Lower leg skin (tissue), 4 donors: ENCODE results near the gene ATG7. TPM values are rescaled to one million over a fixed set of nuclear protein-coding genes. Genes with fewer than 3 reads are reported as not detected.
A peak's percentile ranks its signal among the peaks of the same experiment; 100 is the strongest.
"Not testable (repeated sequence)": the region's sequence is repeated elsewhere in the genome, so short reads cannot be mapped to it uniquely, and the experiment has no call there.

Experiments
- DNase-seq, 2 donors: peaks; one replicate each; pipeline ENCODE4 v3.0.0-alpha.2; 2019; ENCODE audit warnings: low spot score in 2 of 2
- H3K4me3 ChIP-seq: fragments of 200-600 bp; sonication (generic); 2 replicates; pipeline ENCODE4 v1.5.1; 2017; ENCODE audit warnings: mild to moderate bottlenecking, low read depth; ENCODE audit not compliant: poor library complexity, severe bottlenecking
- CTCF ChIP-seq, 3 donors: fragments of 450-650 bp; IDR thresholded peaks; one replicate each; pipeline ENCODE4 v1.5.1; 2016; ENCODE audit warnings: antibody characterized with exemption in 3 of 3, mild to moderate bottlenecking in 3 of 3, moderate library complexity in 2 of 3
- POLR2A ChIP-seq, 2 donors: fragments of 450-650 bp; IDR thresholded peaks; one replicate each; pipeline ENCODE4 v1.6.1; 2016 to 2017; ENCODE audit warnings: antibody characterized with exemption in 2 of 2, mild to moderate bottlenecking in 1 of 2, moderate library complexity in 1 of 2
- WGBS, 2 donors: methylation state at CpG; one replicate each; pipeline ENCODE4 v1.1.5; 2018; 5-methylcytosine and 5-hydroxymethylcytosine counted together
- intact Hi-C: fragments of 100-400 bp; cut with DNase I; formaldehyde crosslinking; loops from one replicate; pipeline ENCODE4 v1.15.0; 2023; ENCODE audit warnings: low total_unique reads
- total RNA-seq, 4 donors: library from RNA; depleted of rRNA; stranded (reverse); fragments of >200 nt; gene quantifications; one replicate each; pipeline ENCODE4 v1.1.0, GENCODE V29; 2016

ATG7 gene
- total RNA-seq, 4 donors from 2014 or later: 38.8 to 110 (median 53.2) TPM

- WGBS, 2 donors: 73 to 79% methylated on average over 10 of the region's 10 CpGs
- DNase-seq: no peak
- intact Hi-C loops: no loop called here
- TF ChIP-seq POLR2A (IDR thresholded peaks at IDR 0.05): no peak
- TF ChIP-seq CTCF (IDR thresholded peaks at IDR 0.05): no peak
- no peak overlapping the region for H3K4me3 ChIP-seq
Measured at GRCh38 chr3:11593318-11594034, 321.3 kb downstream of the ATG7 start.

- DNase-seq, intact Hi-C loops, H3K4me3 ChIP-seq: not testable (repeated sequence)
- WGBS, 2 donors: 93 to 97% methylated on average over 5 of the region's 5 CpGs
Measured at GRCh38 chr3:11595024-11595423, 322.8 kb downstream of the ATG7 start.

GRCh38 chr3:11596387-11596786 is 324.2 kb downstream of the ATG7 start:
- TF ChIP-seq CTCF (IDR thresholded peaks at IDR 0.05): no peak
- no peak for TF ChIP-seq POLR2A (IDR thresholded peaks at IDR 0.05)
- no peak overlapping the region for H3K4me3 ChIP-seq
- intact Hi-C loops: no loop called here
- no peak for DNase-seq
- 62 to 68% methylated on average over 7 of the region's 7 CpGs for WGBS, 2 donors

- WGBS, 2 donors: 22 to 28% methylated on average over 17 to 18 of the region's 18 CpGs
- intact Hi-C loops: no loop called here
- TF ChIP-seq CTCF (IDR thresholded peaks at IDR 0.05) (no peak), POLR2A (IDR thresholded peaks at IDR 0.05) (no peak)
- DNase-seq: peak; percentile 78 to 92
- H3K4me3 ChIP-seq: no peak overlapping the region
Measured at GRCh38 chr3:11600501-11601282, 328.5 kb downstream of the ATG7 start.

- intact Hi-C loops: no loop called here
- no peak for DNase-seq
Measured at GRCh38 chr3:11601446-11602238, 329.4 kb downstream of the ATG7 start.

More at GRCh38 chr3:11601446-11602238, 329.4 kb downstream of the ATG7 start:
- H3K4me3 ChIP-seq: no peak overlapping the region
- TF ChIP-seq POLR2A (IDR thresholded peaks at IDR 0.05): no peak
- TF ChIP-seq CTCF (IDR thresholded peaks at IDR 0.05): no peak
- 53 to 62% methylated on average over 18 to 21 of the region's 21 CpGs for WGBS, 2 donors
